GM12878 (cell line): ENCODE data around the gene SKIDA1. TPM values are rescaled to one million over a fixed set of nuclear protein-coding genes. Genes with fewer than 3 reads are reported as not detected.
A peak's percentile ranks its signal among the peaks of the same experiment; 100 is the strongest.

Experiments
- ATAC-seq: fragments of 200-7000 bp; cut with Tn5 transposase; 3 replicates; pipeline ENCODE4 v1.9.1; 2020; ENCODE audit warnings: mild to moderate bottlenecking, moderate library complexity
- BruUV-seq: library from RNA; stranded (reverse); fragments of 400-500 nt; replicated peaks from 2 replicates; lab custom pipeline; 2021; lab: Mats Ljungman, UMichigan
- CTCF ChIA-PET: fragments of 300-600 bp; sonication (Branson Sonifier 250); formaldehyde crosslinking; extraction: SDS; loops from one replicate; lab custom pipeline; 2021; ENCODE audit warnings: inconsistent platforms; lab: Yijun Ruan, JAX
- POLR2A ChIA-PET: fragments of 350-600 bp; formaldehyde crosslinking; extraction: SDS; loops from one replicate; lab custom pipeline; 2021; ENCODE audit warnings: inconsistent platforms; lab: Charles Lee
- RAD21 ChIA-PET: fragments of 300-600 bp; sonication (Branson Sonifier 250); formaldehyde crosslinking; loops from one replicate; lab custom pipeline; 2023; ENCODE audit warnings: antibody characterized with exemption; ENCODE audit not compliant: unreplicated experiment; lab: Charles Lee
- SMC1A ChIA-PET: fragments of 300-600 bp; sonication (Branson Sonifier 250); formaldehyde crosslinking; loops from one replicate; lab custom pipeline; 2023; ENCODE audit not compliant: unreplicated experiment, uncharacterized antibody; lab: Charles Lee
- DNase-seq: peaks from one replicate; pipeline ENCODE4 v3.0.0-alpha.2; 2011; ENCODE audit warnings: low read depth, low spot score
- FAIRE-seq: peaks from 3 replicates; lab custom pipeline; 2011; peaks lifted over from hg19 to GRCh38; lab: Jason Lieb, UNC
- H2AFZ ChIP-seq: 2 replicates; pipeline ENCODE4 v1.6.0; 2011; ENCODE audit warnings: low read depth, low read length, control low read depth; ENCODE audit not compliant: control insufficient read depth
- H3K27ac ChIP-seq: 2 replicates; pipeline ENCODE4 v1.5.1; 2011; ENCODE audit warnings: control low read depth; ENCODE audit not compliant: control insufficient read depth, insufficient read depth
- H3K27me3 ChIP-seq, 2 experiments: replicated peaks in 1 of 2; 2 replicates each; pipeline versions ENCODE4 v1.6.0 to v1.6.1; 2011; ENCODE audit warnings: low read length in 1 of 2; ENCODE audit not compliant: control insufficient read depth in 2 of 2, insufficient read depth in 2 of 2
- H3K36me3 ChIP-seq, 2 experiments: 2 replicates each; pipeline ENCODE4 v1.5.1; 2011; ENCODE audit warnings: low read length in 1 of 2; ENCODE audit not compliant: control insufficient read depth in 2 of 2, insufficient read depth in 2 of 2
- H3K4me1 ChIP-seq: 2 replicates; pipeline ENCODE4 v1.6.1; 2011; ENCODE audit warnings: mild to moderate bottlenecking, low read length, moderate library complexity, mixed read lengths; ENCODE audit not compliant: control insufficient read depth, insufficient read depth
- H3K4me2 ChIP-seq: 2 replicates; pipeline ENCODE4 v1.6.0; 2011; ENCODE audit warnings: control low read depth; ENCODE audit not compliant: control insufficient read depth, insufficient read depth
- H3K4me3 ChIP-seq: fragments of 200-600 bp; sonication (generic); 2 replicates; pipeline ENCODE4 v1.5.1; 2016
- H3K79me2 ChIP-seq: 2 replicates; pipeline ENCODE4 v1.6.0; 2011; ENCODE audit warnings: low read length; ENCODE audit not compliant: control insufficient read depth, insufficient read depth
- H3K9ac ChIP-seq: 2 replicates; pipeline ENCODE4 v1.8.0; 2011; ENCODE audit warnings: low read length, control low read depth, mixed read lengths; ENCODE audit not compliant: control insufficient read depth, insufficient read depth
- H3K9me3 ChIP-seq: replicated peaks from 3 replicates; pipeline ENCODE4 v1.5.1; 2011; ENCODE audit warnings: mild to moderate bottlenecking, low read length; ENCODE audit not compliant: control insufficient read depth, insufficient read depth
- H4K20me1 ChIP-seq: 2 replicates; pipeline ENCODE4 v1.6.0; 2011; ENCODE audit not compliant: control insufficient read depth, insufficient read depth
- BHLHE40 ChIP-seq, 2 experiments: fragments of 450-650 bp in 1 of 2; IDR thresholded peaks; 2 replicates each; pipeline ENCODE4 v1.6.1; 2011 to 2017; ENCODE audit warnings: low read depth in 2 of 2, borderline replicate concordance in 1 of 2, improper control_type of control experiment in 1 of 2, low read length in 1 of 2, mild to moderate bottlenecking in 1 of 2
- CBFB ChIP-seq: IDR thresholded peaks from 2 replicates; pipeline ENCODE4 v1.6.1; 2016; ENCODE audit warnings: antibody characterized with exemption, low read depth
- CREB1 ChIP-seq: IDR thresholded peaks from 2 replicates; pipeline ENCODE4 v1.6.1; 2012; ENCODE audit warnings: low read depth, mild to moderate bottlenecking, inconsistent platforms
- CTCF ChIP-seq, 3 experiments: IDR thresholded peaks in 2 of 3; conservative IDR thresholded peaks in 1 of 3; 2 replicates each; pipeline ENCODE4 v1.5.1; 2011; ENCODE audit warnings: low read depth in 3 of 3, low read length in 3 of 3, mild to moderate bottlenecking in 3 of 3, control low read depth in 2 of 3, moderate library complexity in 2 of 3, inconsistent platforms in 1 of 3, mixed read lengths in 1 of 3; ENCODE audit not compliant: control insufficient read depth in 2 of 3, insufficient read depth in 1 of 3; ENCODE audit errors: extremely low read depth in 1 of 3
- EED ChIP-seq: sonication (generic); IDR thresholded peaks from 2 replicates; pipeline ENCODE4 v1.6.1; 2016; ENCODE audit warnings: antibody characterized with exemption, low read depth
- EGR1 ChIP-seq, 2 experiments: IDR thresholded peaks; 1 replicate in 1 of 2; 2 replicates in 1 of 2; pipeline ENCODE4 v1.6.1; 2011 to 2012; ENCODE audit warnings: low read depth in 2 of 2, low read length in 2 of 2, borderline replicate concordance in 1 of 2, mild to moderate bottlenecking in 1 of 2, moderate library complexity in 1 of 2
- ESRRA ChIP-seq: IDR thresholded peaks from 2 replicates; pipeline ENCODE4 v1.6.1; 2012; ENCODE audit warnings: mild to moderate bottlenecking, low read length, improper control_type of control experiment
- GATAD2B ChIP-seq: fragments of 450-650 bp; conservative IDR thresholded peaks from 2 replicates; pipeline ENCODE4 v1.6.1; 2017; ENCODE audit warnings: low read depth, mild to moderate bottlenecking, moderate library complexity
- IKZF1 ChIP-seq: fragments of 450-650 bp; conservative IDR thresholded peaks from 2 replicates; pipeline ENCODE4 v1.6.1; 2017; ENCODE audit warnings: antibody characterized with exemption, mild to moderate bottlenecking
- IRF3 ChIP-seq: fragments of 450-650 bp; IDR thresholded peaks from 2 replicates; pipeline ENCODE4 v1.6.1; 2014; ENCODE audit warnings: mild to moderate bottlenecking
- KDM1A ChIP-seq: fragments of 200-600 bp; sonication (generic); IDR thresholded peaks from 2 replicates; pipeline ENCODE4 v1.6.1; 2016; ENCODE audit warnings: borderline replicate concordance
- KLF5 ChIP-seq: fragments of 450-650 bp; IDR thresholded peaks from 2 replicates; pipeline ENCODE4 v1.6.1; 2014; ENCODE audit warnings: mild to moderate bottlenecking; ENCODE audit not compliant: partially characterized antibody
- NR2F1 ChIP-seq: fragments of 450-650 bp; conservative IDR thresholded peaks from 2 replicates; pipeline ENCODE4 v1.6.1; 2017; ENCODE audit warnings: mild to moderate bottlenecking
- RAD21 ChIP-seq: IDR thresholded peaks from 2 replicates; pipeline ENCODE4 v1.6.1; 2011; ENCODE audit warnings: mild to moderate bottlenecking, low read depth, low read length, moderate library complexity; ENCODE audit not compliant: insufficient read depth
- RCOR1 ChIP-seq: conservative IDR thresholded peaks from 2 replicates; pipeline ENCODE4 v1.6.1; 2012; ENCODE audit warnings: low read depth, low read length, improper control_type of control experiment
- RUNX3 ChIP-seq: IDR thresholded peaks from 2 replicates; pipeline ENCODE4 v1.6.1; 2012; ENCODE audit warnings: low read length, inconsistent platforms
- SMARCA5 ChIP-seq: fragments of 450-650 bp; IDR thresholded peaks from 2 replicates; pipeline ENCODE4 v1.6.1; 2017; ENCODE audit warnings: mild to moderate bottlenecking
- SP1 ChIP-seq: IDR thresholded peaks from one replicate; pipeline ENCODE4 v1.6.1; 2011; ENCODE audit warnings: low read depth, low read length
- YY1 ChIP-seq: IDR thresholded peaks from 2 replicates; pipeline ENCODE4 v1.6.1; 2011; ENCODE audit warnings: low read depth, mild to moderate bottlenecking, low read length
- ZNF274 ChIP-seq: IDR thresholded peaks from one replicate; pipeline ENCODE4 v1.8.0; 2011; ENCODE audit not compliant: insufficient read length, insufficient read depth
- WGBS: methylation state at CpG from one replicate; pipeline ENCODE4 v1.1.6; 2016; ENCODE audit warnings: low lambda C conversion rate; ENCODE audit not compliant: insufficient replicate concordance, insufficient coverage; ENCODE audit errors: missing lambda C conversion rate; 5-methylcytosine and 5-hydroxymethylcytosine counted together
- in situ Hi-C: fragments of 300-500 bp; cut with MboI; formaldehyde crosslinking; loops from 9 replicates; pipeline ENCODE4 v1.14.3; 2018; ENCODE audit warnings: mixed read lengths
- intact Hi-C: fragments of 100-400 bp; cut with micrococcal nuclease; formaldehyde crosslinking; loops from one replicate; pipeline ENCODE4 v1.14.2; 2022; ENCODE audit not compliant: unreplicated experiment
- polyA plus RNA-seq, 11 experiments: library from polyadenylated mRNA; depleted of rRNA in 4 of 11; unstranded in 6 of 11; stranded (reverse) in 5 of 11; fragments of >200 nt; fragmentation: Nextera tagmentation in 4 of 11; fragmentation: Illumina TruSeq in 1 of 11; extraction: Ambion mirVana in 4 of 11; extraction: Trizol in 1 of 11; gene quantifications; 1 replicate in 1 of 11; 2 replicates in 10 of 11; pipeline versions ENCODE4 v1.2.1 to v1.2.3, GENCODE V29; 2011 to 2016; ENCODE audit warnings: inconsistent platforms in 2 of 11, missing spikeins in 2 of 11, low read depth in 1 of 11
- total RNA-seq, 4 experiments: library from RNA; depleted of rRNA in 3 of 4; stranded (reverse); fragments of >200 nt in 3 of 4; fragmentation: Illumina TruSeq in 1 of 4; extraction: Trizol in 1 of 4; gene quantifications; 2 replicates each; pipeline versions ENCODE4 v1.2.1 to v1.2.3, GENCODE V29; 2013 to 2021

SKIDA1 gene
- total and polyA plus RNA-seq, 10 of the 15 experiments (the other 5 are each of a cell fraction or from before 2014, with no cell fraction given), result 0.05 to 0.90 (median 0.28) TPM

- intact Hi-C loops (loop anchor here (5.0 to 10.0 kb wide), 2 partner anchors 456 to 818 kb away; partner anchors contain the start of gene COMMD3), in situ Hi-C loops (loop anchor here (5.0 to 25.0 kb wide), 3 partner anchors 209 to 1516 kb away; no protein-coding TSS in a partner anchor)
- Histone ChIP-seq H3K79me2 (no peaks in the 10 kb centered on the region), H3K36me3 (no peaks in the 10 kb centered on the region), H3K27ac (peak overlapping the region; percentile 35; the same call in 1 of the 2 replicates), H3K4me3 (peak overlapping the region; percentile 65), H3K4me2 (peak overlapping the region; percentile 100), H4K20me1 (no peaks in the 10 kb centered on the region), H3K9me3 (no peaks in the 10 kb centered on the region), H3K4me1 (peaks cover 20% of the 10 kb centered on the region), H3K9ac (peak overlapping the region; percentile 58), H2AFZ (peak overlapping the region; percentile 86), H3K27me3 (peaks cover 5 to 18% of the 10 kb centered on the region in 2 experiments)
- RAD21 ChIA-PET, result interaction anchor here (0.5 to 5.2 kb wide), 20 partner anchors 11 to 1493 kb away, joined by 3 to 22 read pairs (median 4); partner anchors contain the start of genes DNAJC1 and SKIDA1
- FAIRE-seq, result peak; percentile 35
- DNase-seq, result no peak
- ATAC-seq, result peak; percentile 80
- TF ChIP-seq IRF3, result no peak
- TF ChIP-seq RAD21, result peak; percentile 42; the same call in 1 of the 2 replicates
- peak; percentile 5; the same call in 1 of the 2 replicates for TF ChIP-seq RUNX3
- TF ChIP-seq CTCF (IDR thresholded peaks at IDR 0.05 in 2 of 3, conservative IDR thresholded peaks at IDR 0.05 in 1 of 3; ENCODE audit: control insufficient read depth in 2 of 3, extremely low read depth in 1 of 3, insufficient read depth in 1 of 3, low read depth in 3 of 3, low read length in 3 of 3), result peak; percentile 49 to 70 (median 52)
- TF ChIP-seq GATAD2B, result peak; percentile 20; the same call in 1 of the 2 replicates
- no peak for TF ChIP-seq ESRRA
- TF ChIP-seq SP1, result no peak
- 0 out of 2 replicates have a peak, but pooled peaks have one; percentile 7 for TF ChIP-seq YY1
- no peak for TF ChIP-seq ZNF274
- 0 out of 2 replicates have a peak, but pooled peaks have one; percentile 43 for TF ChIP-seq SMARCA5
- TF ChIP-seq IKZF1, result peak; percentile 42
- 0 out of 3 replicates have a peak, but pooled peaks of 1 of the 2 experiments have one; percentile 9 for TF ChIP-seq EGR1 (IDR thresholded peaks at IDR 0.05; ENCODE audit: borderline replicate concordance in 1 of 2, low read depth in 2 of 2, low read length in 2 of 2)
- TF ChIP-seq CREB1, result 0 out of 2 replicates have a peak, but pooled peaks have one; percentile 26
- 0 out of 4 replicates have a peak, but pooled peaks of 1 of the 2 experiments have one; percentile 18 for TF ChIP-seq BHLHE40 (IDR thresholded peaks at IDR 0.05; ENCODE audit: borderline replicate concordance in 1 of 2, low read depth in 2 of 2, low read length in 1 of 2)
- TF ChIP-seq EED, result 0 out of 2 replicates have a peak, but pooled peaks have one; percentile 5
- no peak for TF ChIP-seq CBFB
- no peak for TF ChIP-seq RCOR1
- peak; percentile 42; the same call in 1 of the 2 replicates for TF ChIP-seq NR2F1
- no peak for TF ChIP-seq KLF5
- no peak for TF ChIP-seq KDM1A
- SMC1A ChIA-PET, result interaction anchor here (0.6 to 3.4 kb wide), 14 partner anchors 24 to 1493 kb away, joined by 3 to 19 read pairs (median 4); partner anchors contain the start of gene SKIDA1
- no TSS peak for BruUV-seq
- under 1% methylated on average over 45 of the region's 72 CpGs for WGBS
- POLR2A ChIA-PET, result interaction anchor here (0.6 to 1.3 kb wide), 7 partner anchors 11 to 1361 kb away, joined by 3 to 7 read pairs (median 3); no protein-coding TSS in a partner anchor
- CTCF ChIA-PET, result interaction anchor here (0.6 to 5.6 kb wide), 33 partner anchors 15 to 1493 kb away, joined by 3 to 66 read pairs (median 4); no protein-coding TSS in a partner anchor
Observed at GRCh38 chr10:21496343-21497176, 28.9 kb downstream of the SKIDA1 start.
